ENCODE results near the gene CGB1.
"Not testable (repeated sequence)": the region's sequence is repeated elsewhere in the genome, so short reads cannot be mapped to it uniquely, and the experiment has no call there.

- TF ChIP-seq, protein P1, sequence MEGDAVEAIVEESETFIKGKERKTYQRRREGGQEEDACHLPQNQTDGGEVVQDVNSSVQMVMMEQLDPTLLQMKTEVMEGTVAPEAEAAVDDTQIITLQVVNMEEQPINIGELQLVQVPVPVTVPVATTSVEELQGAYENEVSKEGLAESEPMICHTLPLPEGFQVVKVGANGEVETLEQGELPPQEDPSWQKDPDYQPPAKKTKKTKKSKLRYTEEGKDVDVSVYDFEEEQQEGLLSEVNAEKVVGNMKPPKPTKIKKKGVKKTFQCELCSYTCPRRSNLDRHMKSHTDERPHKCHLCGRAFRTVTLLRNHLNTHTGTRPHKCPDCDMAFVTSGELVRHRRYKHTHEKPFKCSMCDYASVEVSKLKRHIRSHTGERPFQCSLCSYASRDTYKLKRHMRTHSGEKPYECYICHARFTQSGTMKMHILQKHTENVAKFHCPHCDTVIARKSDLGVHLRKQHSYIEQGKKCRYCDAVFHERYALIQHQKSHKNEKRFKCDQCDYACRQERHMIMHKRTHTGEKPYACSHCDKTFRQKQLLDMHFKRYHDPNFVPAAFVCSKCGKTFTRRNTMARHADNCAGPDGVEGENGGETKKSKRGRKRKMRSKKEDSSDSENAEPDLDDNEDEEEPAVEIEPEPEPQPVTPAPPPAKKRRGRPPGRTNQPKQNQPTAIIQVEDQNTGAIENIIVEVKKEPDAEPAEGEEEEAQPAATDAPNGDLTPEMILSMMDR (IDR thresholded peaks at IDR 0.05): peak in 1 of 6 experiments; percentile 9
- TF ChIP-seq POLR2A (IDR thresholded peaks at IDR 0.05): not testable (repeated sequence)
Observed at GRCh38 chr19:49036815-49037214, at the start of gene CGB1.

All from thyroid gland (tissue), 4 donors.